Iris pigment epithelial cell (primary cell): ENCODE results near the gene TCFL5.

Experiments
- DNase-seq: peaks from one replicate; pipeline ENCODE4 v3.0.0-alpha.2; 2011; ENCODE audit warnings: low read depth

TCFL5 gene

GRCh38 chr20:62861726-62862336, at the start of gene TCFL5:
TCFL5 (minus strand) TSS chr20:62861822; CDS start chr20:62861670, 152 bp downstream.
- DNase-seq: peak; percentile 79

- no peak for DNase-seq
Measured at GRCh38 chr20:62910777-62911497, 49.3 kb upstream of the TCFL5 start.

GRCh38 chr20:62910217-62910766, 48.7 kb upstream of the TCFL5 start:
- DNase-seq: no peak

GRCh38 chr20:62908971-62909791, 47.6 kb upstream of the TCFL5 start:
- DNase-seq: no peak

GRCh38 chr20:62907384-62908317, 46.0 kb upstream of the TCFL5 start:
- DNase-seq: peak; percentile 42

GRCh38 chr20:62906647-62907375, 45.2 kb upstream of the TCFL5 start:
- DNase-seq: no peak

GRCh38 chr20:62906209-62906608, 44.6 kb upstream of the TCFL5 start:
- no peak for DNase-seq

- no peak for DNase-seq
Measured at GRCh38 chr20:62905536-62906117, 44.0 kb upstream of the TCFL5 start.

GRCh38 chr20:62902926-62903615, 41.4 kb upstream of the TCFL5 start:
- peak; percentile 87 for DNase-seq

- no peak for DNase-seq
Measured at GRCh38 chr20:62901891-62902290, 40.3 kb upstream of the TCFL5 start.

GRCh38 chr20:62900692-62901584, 39.3 kb upstream of the TCFL5 start:
- DNase-seq: no peak

GRCh38 chr20:62900052-62900691, 38.5 kb upstream of the TCFL5 start:
- peak; percentile 76 for DNase-seq

GRCh38 chr20:62899633-62900051, 38.0 kb upstream of the TCFL5 start:
- no peak for DNase-seq

- no peak for DNase-seq
Measured at GRCh38 chr20:62898970-62899632, 37.5 kb upstream of the TCFL5 start.

- no peak for DNase-seq
Measured at GRCh38 chr20:62898093-62898964, 36.7 kb upstream of the TCFL5 start.

- DNase-seq: no peak
Measured at GRCh38 chr20:62897666-62898065, 36.0 kb upstream of the TCFL5 start.

- no peak for DNase-seq
Measured at GRCh38 chr20:62896526-62896925, 34.9 kb upstream of the TCFL5 start.
